ENCODE measurements around the gene POLD4. TPM values are rescaled to one million over a fixed set of nuclear protein-coding genes. Genes with fewer than 3 reads are reported as not detected.

The POLD4 gene
- total RNA-seq, 2 experiments from 2014 or later, result 31.7 to 39.5 TPM

DNA sequence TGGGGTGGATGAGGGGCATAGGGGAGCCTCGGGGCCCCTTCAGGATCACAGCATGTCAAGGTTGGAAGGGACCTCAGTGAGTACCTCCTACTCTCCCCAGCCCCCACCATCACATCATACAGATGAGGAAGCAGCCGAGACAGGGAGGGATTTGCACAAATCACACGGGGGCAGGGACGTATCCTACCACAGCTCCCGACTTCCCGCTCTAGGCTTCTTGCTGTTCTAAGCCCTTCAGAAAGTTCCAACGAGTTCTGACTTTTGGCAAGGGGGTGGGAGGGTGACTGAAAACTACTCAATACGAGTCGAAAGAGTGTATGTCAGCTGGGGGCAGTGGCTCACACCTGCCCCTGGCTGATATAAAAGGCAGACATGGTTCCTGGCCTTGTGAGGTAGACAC is 33.7 kb upstream of the POLD4 start:
- no peak overlapping the region for H3K27ac ChIP-seq (ENCODE audit: low read depth in 1 of 2, low read length in 2 of 2)
- no peaks in the 10 kb centered on the region for H3K9me3 ChIP-seq (ENCODE audit: control insufficient read depth in 1 of 2, insufficient read depth in 1 of 2, low read length in 2 of 2)
- no peaks in the 10 kb centered on the region for H3K27me3 ChIP-seq (ENCODE audit: control insufficient read depth in 1 of 2, insufficient read depth in 2 of 2, low read length in 2 of 2)
- H3K4me3 ChIP-seq (ENCODE audit: low read length), result no peak overlapping the region
- no peaks in the 10 kb centered on the region for H3K36me3 ChIP-seq (ENCODE audit: insufficient read depth, low read length)
- TF ChIP-seq, protein P1, sequence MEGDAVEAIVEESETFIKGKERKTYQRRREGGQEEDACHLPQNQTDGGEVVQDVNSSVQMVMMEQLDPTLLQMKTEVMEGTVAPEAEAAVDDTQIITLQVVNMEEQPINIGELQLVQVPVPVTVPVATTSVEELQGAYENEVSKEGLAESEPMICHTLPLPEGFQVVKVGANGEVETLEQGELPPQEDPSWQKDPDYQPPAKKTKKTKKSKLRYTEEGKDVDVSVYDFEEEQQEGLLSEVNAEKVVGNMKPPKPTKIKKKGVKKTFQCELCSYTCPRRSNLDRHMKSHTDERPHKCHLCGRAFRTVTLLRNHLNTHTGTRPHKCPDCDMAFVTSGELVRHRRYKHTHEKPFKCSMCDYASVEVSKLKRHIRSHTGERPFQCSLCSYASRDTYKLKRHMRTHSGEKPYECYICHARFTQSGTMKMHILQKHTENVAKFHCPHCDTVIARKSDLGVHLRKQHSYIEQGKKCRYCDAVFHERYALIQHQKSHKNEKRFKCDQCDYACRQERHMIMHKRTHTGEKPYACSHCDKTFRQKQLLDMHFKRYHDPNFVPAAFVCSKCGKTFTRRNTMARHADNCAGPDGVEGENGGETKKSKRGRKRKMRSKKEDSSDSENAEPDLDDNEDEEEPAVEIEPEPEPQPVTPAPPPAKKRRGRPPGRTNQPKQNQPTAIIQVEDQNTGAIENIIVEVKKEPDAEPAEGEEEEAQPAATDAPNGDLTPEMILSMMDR (IDR thresholded peaks at IDR 0.05), result no peak
- DNase-seq, result no peak
- POLR2A ChIA-PET, result interaction anchor here (0.9 to 2.1 kb wide), 5 partner anchors 13 to 69 kb away, joined by 3 to 8 read pairs (median 3); partner anchors contain the start of gene POLD4
- ATAC-seq (ENCODE audit: poor library complexity), result no peak
- Mint-ChIP-seq H3K36me3 (ENCODE audit: low read depth) (no peaks in the 10 kb centered on the region), H3K27me3 (peaks cover 4% of the 10 kb centered on the region), H3K27ac (no peak overlapping the region), H3K4me1 (ENCODE audit: low read depth) (peaks cover 25% of the 10 kb centered on the region), H3K4me3 (peak overlapping the region; percentile 62), H3K9me3 (no peaks in the 10 kb centered on the region)
- intact Hi-C loops (cut with DNase I, micrococcal nuclease), result loop anchor here in 1 of 2 experiments (10.0 kb wide), 1 partner anchor 272 kb away; the partner anchor contains the start of gene KDM2A
- CTCF ChIA-PET, result interaction anchor here (0.6 to 2.2 kb wide), 6 partner anchors 8 to 155 kb away, joined by 3 to 10 read pairs (median 3); partner anchors contain the start of gene PPP1CA
- peaks cover 29% of the 10 kb centered on the region for H3K4me1 ChIP-seq (ENCODE audit: insufficient read depth, low read length)

DNA sequence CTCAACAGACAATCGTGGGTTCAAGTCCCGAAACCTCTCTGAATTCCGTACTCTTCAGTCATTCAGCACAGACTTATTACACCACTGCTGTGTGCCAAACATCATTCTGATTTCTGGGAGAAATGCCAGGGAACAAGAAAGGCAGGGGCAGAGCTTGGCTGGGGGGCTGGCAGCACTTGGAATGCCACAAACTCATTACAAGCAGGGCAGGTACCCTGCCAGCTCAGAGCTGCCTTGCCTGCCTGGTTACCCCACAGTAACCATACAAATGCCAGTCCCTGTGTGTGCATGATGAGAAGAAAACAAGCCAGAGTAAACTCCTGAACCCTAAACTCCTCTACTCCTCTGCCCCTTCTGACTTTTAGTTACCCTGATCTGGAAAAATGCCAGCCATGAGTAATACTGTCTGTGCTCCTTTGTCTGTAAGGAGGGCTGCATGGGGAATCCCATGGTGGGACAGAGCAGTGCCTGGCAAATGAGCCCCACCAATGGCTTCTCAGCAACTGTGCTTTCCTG is 31.6 kb upstream of the POLD4 start:
- TF ChIP-seq, protein P1 (IDR thresholded peaks at IDR 0.05), result no peak
- Mint-ChIP-seq H3K9me3 (no peaks in the 10 kb centered on the region), H3K36me3 (ENCODE audit: low read depth) (no peaks in the 10 kb centered on the region), H3K4me3 (no peak overlapping the region), H3K27ac (no peak overlapping the region), H3K27me3 (peaks cover 4% of the 10 kb centered on the region), H3K4me1 (ENCODE audit: low read depth) (peaks cover 16% of the 10 kb centered on the region)
- no peak overlapping the region for H3K4me3 ChIP-seq (ENCODE audit: low read length)
- no peaks in the 10 kb centered on the region for H3K27me3 ChIP-seq (ENCODE audit: control insufficient read depth in 1 of 2, insufficient read depth in 2 of 2, low read length in 2 of 2)
- H3K9me3 ChIP-seq (ENCODE audit: control insufficient read depth in 1 of 2, insufficient read depth in 1 of 2, low read length in 2 of 2), result no peaks in the 10 kb centered on the region
- peaks cover 24% of the 10 kb centered on the region for H3K4me1 ChIP-seq (ENCODE audit: insufficient read depth, low read length)
- intact Hi-C loops (cut with DNase I, micrococcal nuclease), result loop anchor here (5.0 to 10.0 kb wide), 3 partner anchors 38 to 428 kb away; partner anchors contain the start of genes KDM2A (in 1 of the 2) and PC (in 1 of the 2)
- ChIA-PET POLR2A (interaction anchor here (0.6 to 1.7 kb wide), 2 partner anchors 10 to 32 kb away, joined by 3 to 6 read pairs; partner anchors contain the start of gene POLD4), CTCF (interaction anchor here (2.2 to 6.0 kb wide), 2 partner anchors 32 to 34 kb away, joined by 10 to 241 read pairs; partner anchors contain the start of gene POLD4)
- no peaks in the 10 kb centered on the region for H3K36me3 ChIP-seq (ENCODE audit: insufficient read depth, low read length)
- no peak for DNase-seq
- ATAC-seq (ENCODE audit: poor library complexity), result no peak
- no peak overlapping the region for H3K27ac ChIP-seq (ENCODE audit: low read depth in 1 of 2, low read length in 2 of 2)

DNA sequence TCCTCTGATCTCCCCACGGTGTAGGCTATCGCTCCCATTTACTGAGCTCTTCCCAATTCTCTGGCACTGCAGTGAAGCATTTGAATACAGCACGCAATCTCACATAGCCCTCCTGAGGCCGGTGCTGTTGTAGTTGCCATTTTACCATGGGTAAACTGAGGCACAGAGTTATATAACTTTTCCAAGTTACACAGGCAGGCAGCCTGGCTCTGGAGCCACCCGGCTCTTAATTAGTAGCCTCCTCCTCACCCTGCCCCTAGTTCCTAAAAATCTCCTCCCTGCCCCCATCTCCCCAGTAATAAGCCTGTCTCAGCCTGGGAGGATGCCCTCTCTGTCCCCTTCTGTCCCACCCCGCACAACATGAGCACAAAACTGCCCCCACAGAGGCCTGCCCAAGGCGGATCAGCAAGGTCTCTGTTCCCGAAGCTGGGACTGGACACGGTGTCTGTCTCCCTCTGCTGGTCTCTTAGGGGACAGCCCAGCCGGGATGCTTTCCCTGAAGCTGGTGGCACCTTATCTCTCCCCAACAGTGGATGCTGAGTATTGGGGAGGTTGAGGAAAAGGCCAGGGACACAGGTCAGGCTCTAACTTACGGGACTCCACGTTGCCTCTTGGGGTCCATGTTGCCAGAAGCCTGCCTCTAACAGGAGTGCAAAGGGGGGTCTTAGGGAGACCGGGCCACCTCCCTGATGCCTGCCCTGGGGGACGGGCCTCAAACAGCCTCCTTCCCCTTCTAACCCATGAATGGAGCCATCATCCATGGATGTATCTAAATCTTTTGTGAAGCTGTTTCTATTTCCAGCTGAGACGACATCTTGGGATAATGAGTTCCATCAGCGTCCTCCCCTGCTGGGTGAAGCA is 29.2 kb upstream of the POLD4 start:
- ATAC-seq (ENCODE audit: poor library complexity), result peak; percentile 99
- H3K27ac Mint-ChIP-seq, result no peak overlapping the region
- no peak overlapping the region for H3K27ac ChIP-seq (ENCODE audit: low read depth in 1 of 2, low read length in 2 of 2)
- H3K4me1 Mint-ChIP-seq (ENCODE audit: low read depth), result peaks cover 5% of the 10 kb centered on the region
- H3K4me1 ChIP-seq (ENCODE audit: insufficient read depth, low read length), result peaks cover 15% of the 10 kb centered on the region
- H3K36me3 Mint-ChIP-seq (ENCODE audit: low read depth), result no peaks in the 10 kb centered on the region
- ChIA-PET POLR2A (interaction anchor here (0.6 to 4.0 kb wide), 15 partner anchors 9 to 121 kb away, joined by 3 to 56 read pairs (median 3); partner anchors contain the start of genes AIP, CLCF1, POLD4 and TBC1D10C), CTCF (interaction anchor here (0.5 to 6.0 kb wide), 42 partner anchors 9 to 1446 kb away, joined by 3 to 241 read pairs (median 5); partner anchors contain the start of genes ANKRD13D, CLCF1, POLD4 and PPP1CA)
- TF ChIP-seq, protein P1 (IDR thresholded peaks at IDR 0.05), result peak; percentile 92
- intact Hi-C loops (cut with DNase I, micrococcal nuclease), result loop anchor here (1.0 to 10.0 kb wide), 8 partner anchors 25 to 425 kb away; partner anchors contain the start of genes KDM2A (in 1 of the 2) and PC (in 1 of the 2)
- no peaks in the 10 kb centered on the region for H3K9me3 Mint-ChIP-seq
- peaks cover 4% of the 10 kb centered on the region for H3K27me3 Mint-ChIP-seq
- no peak overlapping the region for H3K4me3 ChIP-seq (ENCODE audit: low read length)
- H3K27me3 ChIP-seq (ENCODE audit: control insufficient read depth in 1 of 2, insufficient read depth in 2 of 2, low read length in 2 of 2), result no peaks in the 10 kb centered on the region
- H3K36me3 ChIP-seq (ENCODE audit: insufficient read depth, low read length), result no peaks in the 10 kb centered on the region
- no peaks in the 10 kb centered on the region for H3K9me3 ChIP-seq (ENCODE audit: control insufficient read depth in 1 of 2, insufficient read depth in 1 of 2, low read length in 2 of 2)
- no peak overlapping the region for H3K4me3 Mint-ChIP-seq
- DNase-seq, result peak; percentile 72 to 90 (median 82)
